Small intestine (tissue), 7 donors: Measurements from ENCODE around the gene ZNF136. TPM values are rescaled to one million over a fixed set of nuclear protein-coding genes. Genes with fewer than 3 reads are reported as not detected.

ENCODE experiments used
- DNase-seq, 2 donors: peaks; one replicate each; pipeline versions ENCODE4 v3.0.0 to v3.0.0-alpha.2; 2013
- FAIRE-seq: peaks from 2 replicates; lab custom pipeline; 2012; peaks lifted over from hg19 to GRCh38; lab: Jason Lieb, UNC
- H3K27ac ChIP-seq, 3 donors: one replicate each; pipeline ENCODE4 v1.5.1; 2013; ENCODE audit warnings: low read length in 2 of 3, mild to moderate bottlenecking in 2 of 3, control low read depth in 1 of 3, inconsistent platforms in 1 of 3, low read depth in 1 of 3, moderate library complexity in 1 of 3
- H3K27me3 ChIP-seq, 3 donors: one replicate each; pipeline ENCODE4 v1.6.1; 2013; ENCODE audit warnings: low read length in 3 of 3, inconsistent platforms in 1 of 3; ENCODE audit not compliant: control insufficient read depth in 3 of 3, insufficient read depth in 3 of 3
- H3K36me3 ChIP-seq, 3 donors: one replicate each; pipeline ENCODE4 v1.6.1; 2013; ENCODE audit warnings: low read length in 3 of 3, inconsistent platforms in 1 of 3, low read depth in 1 of 3, mild to moderate bottlenecking in 1 of 3, moderate library complexity in 1 of 3; ENCODE audit not compliant: control insufficient read depth in 3 of 3, insufficient read depth in 2 of 3
- H3K4me1 ChIP-seq, 3 donors: one replicate each; pipeline ENCODE4 v1.6.1; 2013; ENCODE audit warnings: low read length in 2 of 3, inconsistent platforms in 1 of 3, low read depth in 1 of 3, mild to moderate bottlenecking in 1 of 3, moderate library complexity in 1 of 3; ENCODE audit not compliant: control insufficient read depth in 3 of 3, insufficient read depth in 2 of 3
- H3K4me3 ChIP-seq, 3 donors: one replicate each; pipeline ENCODE4 v1.5.1; 2013; ENCODE audit warnings: low read length in 3 of 3, control low read depth in 1 of 3, inconsistent platforms in 1 of 3, low read depth in 1 of 3, mild to moderate bottlenecking in 1 of 3, moderate library complexity in 1 of 3
- H3K9me3 ChIP-seq, 2 donors: one replicate each; pipeline ENCODE4 v1.6.1; 2013; ENCODE audit warnings: low read depth in 1 of 2, low read length in 1 of 2; ENCODE audit not compliant: control insufficient read depth in 2 of 2, insufficient read depth in 1 of 2
- WGBS, 3 donors: extraction: QIAGEN DNeasy Blood & Tissue Kit; methylation state at CpG; one replicate each; pipeline ENCODE4 v1.1.7; 2013; 5-methylcytosine and 5-hydroxymethylcytosine counted together
- polyA plus RNA-seq, 4 donors: library from polyadenylated mRNA; stranded (reverse) in 3 of 4; unstranded in 1 of 4; fragments of 200-250 nt in 3 of 4; fragments of 120-200 nt in 1 of 4; gene quantifications; one replicate each; pipeline versions ENCODE4 v1.2.1 to v1.2.3, GENCODE V29; 2013
- donor health status: healthy with polysubstance abuse.
- donor health status: control.
- donor health status: control.
- donor health status: Bipolar disorder and iron deficiency.
- donor health status: healthy.

Gene ZNF136
- polyA plus RNA-seq, 4 donors, result 2.7 to 11.1 (median 3.2) TPM

DNA sequence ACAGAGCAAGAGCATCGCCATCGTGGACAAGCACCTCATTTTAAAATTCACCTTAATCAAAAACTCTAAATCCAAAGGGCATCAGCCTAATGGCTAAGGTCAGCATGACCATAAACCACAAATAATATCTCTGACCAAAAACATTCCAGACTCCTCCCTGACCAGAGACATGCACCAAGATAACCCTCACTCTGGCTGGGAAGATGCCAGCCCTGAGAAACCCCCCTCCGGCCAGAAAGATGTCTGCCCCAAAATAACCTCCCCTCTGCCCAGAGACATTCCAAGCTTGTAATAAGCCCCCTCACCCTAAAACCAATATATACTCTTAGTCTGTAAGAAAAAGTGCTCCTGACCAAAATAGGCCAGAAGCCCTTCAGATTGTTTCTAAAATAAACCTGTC lies 70.1 kb downstream of the ZNF136 start:
- H3K27ac ChIP-seq, result no peak overlapping the region
- no peaks in the 10 kb centered on the region for H3K27me3 ChIP-seq
- no peaks in the 10 kb centered on the region for H3K4me1 ChIP-seq
- H3K4me3 ChIP-seq, result no peak overlapping the region
- peaks cover 0 to 51% of the 10 kb centered on the region in 2 donors for H3K9me3 ChIP-seq
- no peak for FAIRE-seq
- 86 to 93% (median 91%) methylated on average over 3 of the region's 3 CpGs for WGBS, 3 donors
- no peak for DNase-seq
- peaks cover 0 to 19% (median 1%) of the 10 kb centered on the region in 3 donors for H3K36me3 ChIP-seq

DNA sequence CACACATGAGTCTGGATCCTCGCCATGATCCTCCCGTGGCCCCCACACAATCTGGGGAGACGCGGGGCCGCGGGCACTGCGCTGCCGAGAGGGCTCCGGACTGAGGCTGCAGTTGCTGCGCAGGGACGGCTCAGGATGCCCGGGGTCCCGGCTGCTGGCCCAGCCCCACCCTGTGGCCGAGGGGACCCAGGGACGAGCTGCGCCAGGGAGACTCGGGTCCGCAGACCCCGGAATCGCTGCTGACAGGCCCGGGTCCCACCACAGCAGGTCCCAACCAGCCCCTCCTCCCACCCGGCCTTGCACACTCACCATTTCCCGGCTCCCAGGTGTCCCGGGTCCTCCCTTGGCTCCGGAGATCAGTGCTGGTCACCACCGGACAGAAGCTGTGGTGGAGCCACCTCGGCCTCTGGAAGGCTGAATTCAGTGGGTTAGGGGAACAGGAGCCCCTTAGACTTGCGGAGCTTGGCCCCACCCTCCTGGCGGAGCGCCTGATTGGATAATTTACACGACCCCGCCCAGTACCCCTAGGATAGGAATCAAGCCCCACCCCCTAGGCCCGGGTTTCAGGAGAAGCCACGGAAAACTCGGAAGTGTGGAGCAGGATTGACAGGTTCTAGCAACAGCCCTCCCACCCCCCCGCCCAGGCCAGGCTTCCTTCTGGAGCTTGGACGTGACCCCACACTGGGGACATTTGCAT lies 74.4 kb downstream of the ZNF136 start:
- no peak for FAIRE-seq
- Histone ChIP-seq H3K36me3 (peaks cover 0 to 17% (median 0%) of the 10 kb centered on the region in 3 donors), H3K27me3 (no peaks in the 10 kb centered on the region), H3K27ac (no peak overlapping the region), H3K9me3 (peaks cover 0 to 40% of the 10 kb centered on the region in 2 donors), H3K4me1 (no peaks in the 10 kb centered on the region), H3K4me3 (no peak overlapping the region)
- 92 to 98% (median 98%) methylated on average over 36 to 37 of the region's 37 CpGs for WGBS, 3 donors
- DNase-seq, result no peak

Other genes with a start within 250 kb of the ZNF136 start
- gene ZNF700, start 238.0 kb upstream of the ZNF136 start, polyA plus RNA-seq, result 10 to 100 TPM in 3 of 4 donors, 1 to 10 TPM in 1; 7.3 to 24.6 (median 15.6) TPM
- gene ZNF763, start 198.1 kb upstream of the ZNF136 start, polyA plus RNA-seq, result 1 to 10 TPM; 1.9 to 5.1 (median 3.5) TPM
- gene ZNF433, start 127.4 kb upstream of the ZNF136 start, polyA plus RNA-seq, result 1 to 10 TPM in 2 of 4 donors, under 1 TPM in 2; 0.22 to 7.0 (median 0.96) TPM
- under 1 TPM in 2 of 4 donors, not detected in 2; 0.15 to 0.50 TPM for gene ZNF878, start 110.1 kb upstream of the ZNF136 start, polyA plus RNA-seq
- gene ZNF844, start 98.4 kb upstream of the ZNF136 start, polyA plus RNA-seq, result 10 to 100 TPM in 1 of 4 donors, 1 to 10 TPM in 3; 1.6 to 17.1 (median 2.4) TPM
- gene ZNF20, start 22.7 kb upstream of the ZNF136 start, polyA plus RNA-seq, result 1 to 10 TPM; 2.4 to 7.0 (median 3.5) TPM
- 1 to 10 TPM in 2 of 4 donors, not detected in 2; 1.3 to 4.8 TPM for gene ZNF625, start 6.4 kb upstream of the ZNF136 start, polyA plus RNA-seq
- 10 to 100 TPM in 2 of 4 donors, 1 to 10 TPM in 2; 6.4 to 15.6 (median 11.8) TPM for gene ZNF44, start 131.8 kb downstream of the ZNF136 start, polyA plus RNA-seq
- gene ZNF563, start 170.5 kb downstream of the ZNF136 start, polyA plus RNA-seq, result 1 to 10 TPM in 2 of 4 donors, under 1 TPM in 2; 0.54 to 4.1 (median 1.2) TPM
- 1 to 10 TPM in 2 of 4 donors, not detected in 2; 1.0 to 3.0 TPM for gene ZNF442, start 202.6 kb downstream of the ZNF136 start, polyA plus RNA-seq
- 1 to 10 TPM; 2.4 to 9.6 (median 5.4) TPM for gene ZNF799, start 238.2 kb downstream of the ZNF136 start, polyA plus RNA-seq